Transverse colon (tissue), 4 donors: ENCODE results near the gene LDLRAD4. TPM values are rescaled to one million over a fixed set of nuclear protein-coding genes. Genes with fewer than 3 reads are reported as not detected.

Experiments used
- DNase-seq: peaks from one replicate; pipeline ENCODE4 v3.0.0-alpha.2; 2019
- H3K27ac ChIP-seq, 4 donors: fragments of 200-600 bp; sonication (generic); 2 replicates each; pipeline ENCODE4 v1.5.1; 2016 to 2018; ENCODE audit warnings: inconsistent platforms in 4 of 4
- H3K27me3 ChIP-seq: fragments of 200-600 bp; sonication (generic); 2 replicates; pipeline ENCODE4 v1.5.1; 2017; ENCODE audit warnings: inconsistent platforms
- H3K36me3 ChIP-seq, 4 donors: fragments of 200-600 bp; sonication (generic); 2 replicates each; pipeline ENCODE4 v1.5.1; 2017 to 2019; ENCODE audit warnings: inconsistent platforms in 4 of 4
- H3K4me1 ChIP-seq, 4 donors: fragments of 200-600 bp; sonication (generic); 2 replicates each; pipeline ENCODE4 v1.5.1; 2017 to 2020; ENCODE audit warnings: inconsistent platforms in 4 of 4
- H3K4me3 ChIP-seq, 4 donors: fragments of 200-600 bp; sonication (generic); 1 replicate in 1 of 4; 2 replicates in 3 of 4; pipeline versions ENCODE4 v1.5.1 to v1.6.1; 2017 to 2019; ENCODE audit warnings: inconsistent platforms in 4 of 4
- H3K9me3 ChIP-seq, 2 donors: fragments of 200-600 bp; sonication (generic); 2 replicates each; pipeline ENCODE4 v1.5.1; 2017 to 2019; ENCODE audit warnings: inconsistent platforms in 2 of 2
- EP300 ChIP-seq: sonication (generic); formaldehyde crosslinking; IDR thresholded peaks from one replicate; pipeline ENCODE4 v1.6.1; 2017; ENCODE audit warnings: antibody characterized with exemption, low read depth
- POLR2A ChIP-seq: fragments of 450-650 bp; IDR thresholded peaks from one replicate; pipeline ENCODE4 v1.6.1; 2016; ENCODE audit warnings: antibody characterized with exemption, mild to moderate bottlenecking, moderate library complexity
- POLR2AphosphoS5 ChIP-seq, 3 donors: sonication (generic); formaldehyde crosslinking; IDR thresholded peaks; one replicate each; pipeline ENCODE4 v1.6.1; 2016; ENCODE audit warnings: antibody characterized with exemption in 3 of 3
- WGBS, 2 donors: methylation state at CpG; one replicate each; pipeline ENCODE4 v1.1.5; 2018; ENCODE audit warnings: low coverage in 1 of 2; 5-methylcytosine and 5-hydroxymethylcytosine counted together
- in situ Hi-C, 4 donors: fragments of 200-750 bp; cut with MboI; loops; one replicate each; pipeline versions ENCODE4 v1.15.0 to v1.15.1; 2017; ENCODE audit warnings: low sequenced_read_pairs in 3 of 4, low pct_ligation_motif_present in 1 of 4, low pct_unique_long_range_greater_than_20kb in 1 of 4
- intact Hi-C: fragments of 100-400 bp; cut with DNase I; formaldehyde crosslinking; loops from one replicate; pipeline ENCODE4 v1.15.1; 2023; ENCODE audit warnings: low total_unique reads
- total RNA-seq, 4 donors: library from RNA; depleted of rRNA; stranded (reverse); fragments of >200 nt; gene quantifications; one replicate each; pipeline ENCODE4 v1.1.0, GENCODE V29; 2016
- TF ChIP-seq, protein P1 (sequence below), 5 experiments: fragments of 200-600 bp in 3 of 5; fragments of 450-650 bp in 2 of 5; sonication (generic) in 3 of 5; IDR thresholded peaks; 1 replicate in 2 of 5; 2 replicates in 3 of 5; pipeline ENCODE4 v1.5.1; 2016 to 2017; ENCODE audit warnings: antibody characterized with exemption in 5 of 5, inconsistent platforms in 3 of 5, mild to moderate bottlenecking in 2 of 5, moderate library complexity in 1 of 5

LDLRAD4 gene
- total RNA-seq, 4 donors from 2014 or later = 34.8 to 277 (median 60.6) TPM

DNA sequence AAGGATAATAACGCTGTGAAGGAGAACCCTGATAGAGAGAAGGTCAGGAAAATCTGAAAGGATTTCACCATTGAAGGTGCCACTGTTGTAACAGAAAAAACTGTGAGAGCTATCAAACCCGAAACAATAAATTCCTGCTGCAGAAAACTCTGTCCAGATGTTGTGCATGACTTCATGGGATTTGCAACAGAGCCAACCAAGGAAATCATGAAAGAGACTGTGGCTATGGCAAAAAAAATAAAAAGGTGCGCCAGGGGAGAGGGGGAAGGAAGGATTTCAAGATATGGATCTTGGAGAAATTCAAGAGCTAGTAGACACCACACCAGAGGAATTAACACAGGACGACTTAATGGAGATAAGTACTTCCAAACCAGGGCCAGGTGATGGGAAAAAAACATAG, 88.0 kb downstream of the LDLRAD4 start:
- H3K4me3 ChIP-seq = no peak overlapping the region
- H3K27me3 ChIP-seq = no peaks in the 10 kb centered on the region
- H3K9me3 ChIP-seq = no peaks in the 10 kb centered on the region
- peaks cover 0 to 13% (median 6%) of the 10 kb centered on the region in 4 donors for H3K4me1 ChIP-seq
- H3K36me3 ChIP-seq = no peaks in the 10 kb centered on the region
- H3K27ac ChIP-seq = no peak overlapping the region
- TF ChIP-seq EP300 = no peak
- TF ChIP-seq, protein P1, sequence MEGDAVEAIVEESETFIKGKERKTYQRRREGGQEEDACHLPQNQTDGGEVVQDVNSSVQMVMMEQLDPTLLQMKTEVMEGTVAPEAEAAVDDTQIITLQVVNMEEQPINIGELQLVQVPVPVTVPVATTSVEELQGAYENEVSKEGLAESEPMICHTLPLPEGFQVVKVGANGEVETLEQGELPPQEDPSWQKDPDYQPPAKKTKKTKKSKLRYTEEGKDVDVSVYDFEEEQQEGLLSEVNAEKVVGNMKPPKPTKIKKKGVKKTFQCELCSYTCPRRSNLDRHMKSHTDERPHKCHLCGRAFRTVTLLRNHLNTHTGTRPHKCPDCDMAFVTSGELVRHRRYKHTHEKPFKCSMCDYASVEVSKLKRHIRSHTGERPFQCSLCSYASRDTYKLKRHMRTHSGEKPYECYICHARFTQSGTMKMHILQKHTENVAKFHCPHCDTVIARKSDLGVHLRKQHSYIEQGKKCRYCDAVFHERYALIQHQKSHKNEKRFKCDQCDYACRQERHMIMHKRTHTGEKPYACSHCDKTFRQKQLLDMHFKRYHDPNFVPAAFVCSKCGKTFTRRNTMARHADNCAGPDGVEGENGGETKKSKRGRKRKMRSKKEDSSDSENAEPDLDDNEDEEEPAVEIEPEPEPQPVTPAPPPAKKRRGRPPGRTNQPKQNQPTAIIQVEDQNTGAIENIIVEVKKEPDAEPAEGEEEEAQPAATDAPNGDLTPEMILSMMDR (IDR thresholded peaks at IDR 0.05) = no peak
- TF ChIP-seq POLR2A = no peak
- no peak for TF ChIP-seq POLR2AphosphoS5 (IDR thresholded peaks at IDR 0.05)
- in situ Hi-C loops (no loop called here), intact Hi-C loops (no loop called here)
- DNase-seq = no peak
- 85 to 90% methylated on average over 3 to 4 of the region's 4 CpGs for WGBS, 2 donors

DNA sequence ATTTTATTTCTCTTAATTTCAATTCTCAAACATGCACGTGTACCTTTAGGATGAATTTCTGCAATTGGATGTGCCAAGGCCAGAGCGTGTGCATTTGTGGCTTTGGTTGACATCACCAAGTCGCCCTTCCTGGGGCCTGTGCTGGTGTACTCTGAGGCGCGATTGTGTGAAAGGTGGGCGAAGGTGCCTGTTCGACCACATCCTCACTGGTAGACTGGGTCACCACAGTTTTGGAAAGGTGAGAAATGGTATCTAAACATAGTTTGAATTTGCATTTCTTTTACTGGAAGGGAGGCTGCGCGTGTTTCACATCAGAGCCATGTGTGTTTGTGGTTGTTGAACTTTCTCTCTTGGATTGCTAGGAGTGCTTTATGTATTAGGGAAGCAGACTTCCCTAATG, 89.8 kb downstream of the LDLRAD4 start:
- no peak for TF ChIP-seq POLR2A
- Histone ChIP-seq H3K4me1 (no peaks in the 10 kb centered on the region), H3K9me3 (no peaks in the 10 kb centered on the region), H3K27ac (no peak overlapping the region), H3K4me3 (no peak overlapping the region), H3K27me3 (no peaks in the 10 kb centered on the region), H3K36me3 (no peaks in the 10 kb centered on the region)
- WGBS, 2 donors = 66 to 81% methylated on average over 9 of the region's 9 CpGs
- in situ Hi-C loops (no loop called here), intact Hi-C loops (no loop called here)
- DNase-seq = no peak

DNA sequence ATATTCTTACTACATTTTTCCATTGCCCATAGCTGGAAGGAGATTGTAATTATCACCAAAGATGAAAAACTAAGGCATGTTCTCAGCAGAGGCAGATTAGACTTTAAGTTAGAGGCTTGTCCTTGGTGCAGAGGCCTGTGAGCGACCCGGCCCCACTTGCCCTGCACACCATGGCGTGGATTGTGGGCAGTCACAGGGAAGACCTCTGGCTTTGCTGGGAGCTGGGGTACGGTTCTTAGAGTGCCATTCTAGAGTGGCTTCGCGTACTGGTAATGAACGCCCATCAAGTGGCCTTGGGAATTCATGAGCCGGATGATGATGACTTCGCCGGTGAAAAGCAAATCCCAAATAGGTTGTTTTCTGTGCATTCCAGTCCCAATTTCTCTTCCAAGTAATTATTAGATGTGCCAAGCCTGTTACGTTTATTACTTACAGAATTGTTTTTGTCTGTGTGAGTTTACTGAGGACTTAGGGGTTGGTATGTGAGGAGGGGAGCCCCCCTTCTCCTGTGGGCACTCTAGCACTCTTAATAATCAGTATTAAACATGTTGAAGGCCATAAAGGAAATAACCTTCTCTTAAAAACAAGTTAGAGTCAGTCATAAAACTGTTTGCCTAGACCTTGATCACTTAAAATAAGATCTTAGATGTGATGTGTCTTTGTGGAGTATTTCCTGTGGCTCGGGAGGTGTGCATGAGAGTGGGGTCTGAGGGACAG, 90.6 kb downstream of the LDLRAD4 start:
- TF ChIP-seq EP300 (no peak), POLR2A (no peak), POLR2AphosphoS5 (IDR thresholded peaks at IDR 0.05) (no peak)
- TF ChIP-seq, protein P1 (IDR thresholded peaks at IDR 0.05) = no peak
- no peaks in the 10 kb centered on the region for H3K36me3 ChIP-seq
- H3K4me1 ChIP-seq = no peaks in the 10 kb centered on the region
- no peaks in the 10 kb centered on the region for H3K27me3 ChIP-seq
- H3K9me3 ChIP-seq = no peaks in the 10 kb centered on the region
- DNase-seq = no peak
- in situ Hi-C loops (no loop called here), intact Hi-C loops (no loop called here)
- no peak overlapping the region for H3K4me3 ChIP-seq
- no peak overlapping the region for H3K27ac ChIP-seq
- 88 to 93% methylated on average over 1 to 12 of the region's 12 CpGs for WGBS, 2 donors

DNA sequence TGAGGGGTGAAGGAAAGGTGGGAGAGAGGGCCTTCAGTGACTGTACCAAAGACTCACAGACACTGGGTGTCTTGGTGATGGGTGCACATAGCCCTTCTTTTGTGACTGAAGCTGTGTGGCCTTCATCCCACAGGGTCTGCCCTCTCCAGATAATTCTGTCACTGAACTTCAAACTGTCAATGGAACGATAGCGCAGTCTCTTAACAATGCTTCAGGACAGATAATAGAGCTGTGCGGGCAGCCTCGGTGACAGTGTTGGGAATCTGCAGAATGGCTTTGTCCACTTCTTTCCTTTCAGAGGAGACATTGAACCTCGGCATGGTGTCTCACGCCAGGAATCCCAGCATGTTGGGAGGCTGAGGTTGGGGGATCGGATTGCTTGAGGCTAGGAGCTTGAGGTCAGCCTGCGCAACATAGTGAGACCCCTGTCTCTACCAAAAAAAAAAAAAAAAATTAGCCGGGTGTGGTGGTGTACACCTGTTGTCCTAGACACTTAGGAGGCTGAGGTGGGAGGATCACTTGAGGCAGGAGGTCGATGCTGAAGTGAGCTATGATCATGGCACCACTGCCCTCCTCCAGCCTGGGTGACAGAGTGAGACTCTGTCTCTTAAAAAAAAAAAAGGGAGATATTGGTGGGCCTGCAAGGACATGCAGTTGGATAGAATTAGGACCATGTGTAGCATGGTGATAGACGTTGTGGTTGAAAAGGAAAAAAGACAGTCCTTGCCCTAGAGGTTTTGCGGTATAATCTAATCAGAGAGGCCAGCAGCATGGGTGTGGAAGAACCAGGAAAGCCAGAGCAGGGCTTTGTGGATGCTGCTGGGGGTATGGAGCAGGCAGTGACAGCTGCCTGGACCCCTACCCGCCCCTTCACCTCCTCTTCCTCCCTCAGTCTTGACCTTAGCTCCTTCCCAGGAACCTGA, 91.4 kb downstream of the LDLRAD4 start:
- intact Hi-C loops (no loop called here), in situ Hi-C loops (no loop called here)
- Histone ChIP-seq H3K4me1 (no peaks in the 10 kb centered on the region), H3K9me3 (peaks cover 0 to 3% of the 10 kb centered on the region in 2 donors), H3K27ac (no peak overlapping the region), H3K27me3 (no peaks in the 10 kb centered on the region), H3K4me3 (no peak overlapping the region), H3K36me3 (no peaks in the 10 kb centered on the region)
- DNase-seq = no peak
- TF ChIP-seq POLR2AphosphoS5 (IDR thresholded peaks at IDR 0.05) = no peak
- TF ChIP-seq POLR2A = no peak
- TF ChIP-seq, protein P1 (IDR thresholded peaks at IDR 0.05) = no peak
- TF ChIP-seq EP300 = no peak
- WGBS, 2 donors = 78 to 91% methylated on average over 3 to 13 of the region's 13 CpGs
